HCT116 (cell line): ENCODE measurements around the gene RHBDD3. TPM values are rescaled to one million over a fixed set of nuclear protein-coding genes. Genes with fewer than 3 reads are reported as not detected.

Experiments used
- ATAC-seq: fragments of 200-7000 bp; cut with Tn5 transposase; 2 replicates; pipeline ENCODE4 v1.9.1; 2020; ENCODE audit warnings: mild to moderate bottlenecking, moderate library complexity
- BruUV-seq: library from RNA; stranded (reverse); fragments of 400-500 nt; replicated peaks from 2 replicates; lab custom pipeline; 2021; lab: Mats Ljungman, UMichigan
- CTCF ChIA-PET: fragments of 300-600 bp; sonication (Branson Sonifier 250); formaldehyde crosslinking; loops from one replicate; lab custom pipeline; 2021; ENCODE audit warnings: antibody characterized with exemption; lab: Charles Lee
- POLR2A ChIA-PET: fragments of 300-600, 350-600 bp; sonication (Branson Sonifier 250); formaldehyde crosslinking; loops from one replicate; lab custom pipeline; 2021; ENCODE audit warnings: antibody characterized with exemption; lab: Charles Lee
- RAD21 ChIA-PET, 2 experiments: fragments of 300-600 bp; sonication (Branson Sonifier 250); formaldehyde crosslinking; loops; one replicate each; lab custom pipeline; 2023; ENCODE audit warnings: low total read pairs in 2 of 2; ENCODE audit not compliant: uncharacterized antibody in 2 of 2, unreplicated experiment in 2 of 2, low non-redundant PET in 1 of 2; lab: Charles Lee
- DNase-seq: peaks from one replicate; pipeline ENCODE4 v3.0.0-alpha.2; 2010; ENCODE audit warnings: low read depth, low spot score
- H2AFZ ChIP-seq: fragments of 200-600 bp; shearing (Covaris generic), sonication (generic); 2 replicates; pipeline ENCODE4 v1.6.1; 2017; ENCODE audit warnings: low read depth, mixed run types, mixed read lengths, antibody characterized with exemption, low read length; ENCODE audit not compliant: poor library complexity, severe bottlenecking
- H3K27ac ChIP-seq: 2 replicates; pipeline ENCODE4 v1.5.1; 2012; ENCODE audit warnings: low read depth, low read length
- H3K27me3 ChIP-seq: fragments of 200-600 bp; sonication (generic); 2 replicates; pipeline ENCODE4 v1.6.1; 2016; ENCODE audit warnings: mixed run types, low read length, mixed read lengths; ENCODE audit not compliant: insufficient read depth
- H3K36me3 ChIP-seq, 2 experiments: fragments of 200-500 bp in 1 of 2; fragments of 200-600 bp in 1 of 2; sonication (Bioruptor generic) in 1 of 2; sonication (generic) in 1 of 2; 2 replicates each; pipeline versions ENCODE4 v1.5.1 to v1.6.1; 2014 to 2016; ENCODE audit warnings: low read length in 2 of 2, inconsistent platforms in 1 of 2, mixed read lengths in 1 of 2, mixed run types in 1 of 2; ENCODE audit not compliant: insufficient read depth in 2 of 2, control insufficient read depth in 1 of 2
- H3K4me1 ChIP-seq, 2 experiments: fragments of 200-600 bp in 1 of 2; sonication (generic) in 1 of 2; 2 replicates each; pipeline versions ENCODE4 v1.5.1 to v1.6.1; 2012 to 2017; ENCODE audit warnings: low read length in 2 of 2, inconsistent platforms in 1 of 2, mild to moderate bottlenecking in 1 of 2, mixed read lengths in 1 of 2, mixed run types in 1 of 2, moderate library complexity in 1 of 2; ENCODE audit not compliant: insufficient read depth in 2 of 2, control insufficient read depth in 1 of 2
- H3K4me2 ChIP-seq: fragments of 200-600 bp; sonication (generic); 2 replicates; pipeline ENCODE4 v1.6.1; 2017; ENCODE audit warnings: mixed run types, low read length, mixed read lengths
- H3K4me3 ChIP-seq, 2 experiments: fragments of 200-600 bp in 1 of 2; sonication (generic) in 1 of 2; replicated peaks in 1 of 2; 2 replicates each; pipeline ENCODE4 v1.5.1; 2011 to 2016; ENCODE audit warnings: low read length in 2 of 2, control low read depth in 1 of 2, low read depth in 1 of 2, mild to moderate bottlenecking in 1 of 2, mixed read lengths in 1 of 2, mixed run types in 1 of 2
- H3K79me2 ChIP-seq: fragments of 200-600 bp; sonication (generic); 2 replicates; pipeline ENCODE4 v1.6.1; 2017; ENCODE audit warnings: mild to moderate bottlenecking, mixed run types, low read length, moderate library complexity, mixed read lengths; ENCODE audit not compliant: insufficient read depth
- H3K9ac ChIP-seq: fragments of 200-600 bp; sonication (generic); 2 replicates; pipeline ENCODE4 v1.6.1; 2016; ENCODE audit warnings: low read length, mixed read lengths
- H3K9me2 ChIP-seq: fragments of 200-600 bp; sonication (generic), shearing (Covaris generic); 2 replicates; pipeline ENCODE4 v1.6.1; 2017; ENCODE audit warnings: mixed run types, mild to moderate bottlenecking, moderate library complexity; ENCODE audit not compliant: insufficient read depth
- H3K9me3 ChIP-seq, 2 experiments: fragments of 200-500 bp in 1 of 2; fragments of 200-600 bp in 1 of 2; sonication (Bioruptor generic) in 1 of 2; sonication (generic) in 1 of 2; 2 replicates each; pipeline ENCODE4 v1.6.1; 2014 to 2017; ENCODE audit warnings: low read length in 2 of 2, mixed read lengths in 2 of 2, inconsistent platforms in 1 of 2, low read depth in 1 of 2, mild to moderate bottlenecking in 1 of 2, mixed run types in 1 of 2, moderate library complexity in 1 of 2; ENCODE audit not compliant: control insufficient read depth in 1 of 2, insufficient read depth in 1 of 2
- H4K20me1 ChIP-seq: fragments of 200-600 bp; sonication (generic), shearing (Covaris generic); 2 replicates; pipeline ENCODE4 v1.6.1; 2017; ENCODE audit warnings: mixed run types, mild to moderate bottlenecking, moderate library complexity; ENCODE audit not compliant: insufficient read depth
- CTCF ChIP-seq, 3 experiments: fragments of 200-600 bp in 1 of 3; sonication (generic) in 1 of 3; IDR thresholded peaks in 2 of 3; conservative IDR thresholded peaks in 1 of 3; 2 replicates each; pipeline ENCODE4 v1.5.1; 2012 to 2017; ENCODE audit warnings: low read depth in 2 of 3, low read length in 2 of 3, antibody characterized with exemption in 1 of 3, borderline replicate concordance in 1 of 3, control low read depth in 1 of 3, mild to moderate bottlenecking in 1 of 3, mixed read lengths in 1 of 3, mixed run types in 1 of 3, moderate library complexity in 1 of 3; ENCODE audit not compliant: insufficient read depth in 1 of 3
- ELF1 ChIP-seq: IDR thresholded peaks from 2 replicates; pipeline ENCODE4 v1.6.1; 2012; ENCODE audit warnings: low read depth, borderline replicate concordance
- EZH2 ChIP-seq: fragments of 200-600 bp; sonication (generic); IDR thresholded peaks from 2 replicates; pipeline ENCODE4 v1.6.1; 2017; ENCODE audit warnings: antibody characterized with exemption, mixed run types
- EZH2phosphoT487 ChIP-seq: fragments of 200-600 bp; IDR thresholded peaks from 2 replicates; pipeline ENCODE4 v1.6.1; 2018; ENCODE audit warnings: antibody characterized with exemption, borderline replicate concordance
- FOSL1 ChIP-seq: IDR thresholded peaks from 2 replicates; pipeline ENCODE4 v1.6.1; 2012; ENCODE audit warnings: low read depth
- JUND ChIP-seq: IDR thresholded peaks from 2 replicates; pipeline ENCODE4 v1.6.1; 2012
- POLR2AphosphoS5 ChIP-seq: IDR thresholded peaks from 2 replicates; pipeline ENCODE4 v1.6.1; 2011; ENCODE audit warnings: mild to moderate bottlenecking, low read depth, low read length, moderate library complexity
- REST ChIP-seq: IDR thresholded peaks from 2 replicates; pipeline ENCODE4 v1.6.1; 2012; ENCODE audit warnings: low read depth
- SIN3A ChIP-seq: IDR thresholded peaks from 2 replicates; pipeline ENCODE4 v1.6.1; 2012; ENCODE audit warnings: low read depth
- SP1 ChIP-seq: IDR thresholded peaks from 2 replicates; pipeline ENCODE4 v1.6.1; 2012; ENCODE audit warnings: low read depth
- SRF ChIP-seq: IDR thresholded peaks from 2 replicates; pipeline ENCODE4 v1.6.1; 2012; ENCODE audit warnings: low read depth
- YY1 ChIP-seq: IDR thresholded peaks from 2 replicates; pipeline ENCODE4 v1.6.1; 2011; ENCODE audit warnings: low read length, low read depth, moderate library complexity, mild to moderate bottlenecking; ENCODE audit not compliant: insufficient replicate concordance; ENCODE audit errors: extremely low read depth
- ZFX ChIP-seq: fragments of 450-650 bp; IDR thresholded peaks from 2 replicates; pipeline ENCODE4 v1.6.1; 2017
- intact Hi-C: fragments of 100-400 bp; cut with micrococcal nuclease; formaldehyde crosslinking; loops from 2 replicates; pipeline ENCODE4 v1.10.0; 2022
- total RNA-seq: library from RNA; stranded (reverse); gene quantifications from one replicate; pipeline ENCODE4 v1.2.1, GENCODE V29; 2021; ENCODE audit not compliant: unreplicated experiment

The RHBDD3 gene
- total RNA-seq, 1 experiment from 2014 or later: 30.2 TPM

GRCh38 chr22:29307596-29308147, 39.9 kb upstream of the RHBDD3 start:
- Histone ChIP-seq H3K36me3 (no peaks in the 10 kb centered on the region), H3K4me1 (peaks cover 45 to 68% of the 10 kb centered on the region in 2 experiments), H4K20me1 (no peaks in the 10 kb centered on the region), H3K9me3 (no peaks in the 10 kb centered on the region), H3K9me2 (no peaks in the 10 kb centered on the region), H3K79me2 (peaks cover 7% of the 10 kb centered on the region; the same call in 1 of the 2 replicates), H3K27ac (peak overlapping the region; percentile 81), H3K4me3 (peak overlapping the region; percentile 74 to 84), H3K4me2 (peak overlapping the region; percentile 96), H3K27me3 (no peaks in the 10 kb centered on the region), H2AFZ (no peak overlapping the region), H3K9ac (peak overlapping the region; percentile 73)
- ChIA-PET CTCF (no interaction called here), RAD21 (no interaction called here), POLR2A (no interaction called here)
- TF ChIP-seq CTCF (IDR thresholded peaks at IDR 0.05 in 2 of 3, conservative IDR thresholded peaks at IDR 0.05 in 1 of 3; ENCODE audit: borderline replicate concordance in 1 of 3, insufficient read depth in 1 of 3, low read depth in 2 of 3, low read length in 2 of 3) (no peak), JUND (no peak), FOSL1 (no peak), REST (no peak), YY1 (no peak), EZH2 (no peak), ELF1 (no peak), EZH2phosphoT487 (no peak), SRF (no peak), POLR2AphosphoS5 (no peak), ZFX (no peak), SP1 (no peak), SIN3A (no peak)
- no peak for DNase-seq
- BruUV-seq: TSS peak; percentile 33
- intact Hi-C loops: no loop called here
- no peak for ATAC-seq
